Measurements from ENCODE around the gene EPHA8. TPM values are rescaled to one million over a fixed set of nuclear protein-coding genes. Genes with fewer than 3 reads are reported as not detected.

EPHA8 gene
- polyA plus RNA-seq, 1 of the 3 experiments (the other 2 are of a cell fraction), result 0.02 TPM

GRCh38 chr1:22547818-22548462, 15.3 kb upstream of the EPHA8 start:
- Histone ChIP-seq H3K4me1 (ENCODE audit: control insufficient read depth in 1 of 2, insufficient read depth in 2 of 2, low read depth in 1 of 2, low read length in 1 of 2) (peaks cover 0 to 13% of the 10 kb centered on the region in 2 experiments; a peak in 1 of 4 replicates), H2AFZ (ENCODE audit: low read depth) (no peak overlapping the region), H3K4me2 (no peak overlapping the region), H3F3A (replicated peaks; ENCODE audit: insufficient read depth) (no peaks in the 10 kb centered on the region), H3K9me2 (no peaks in the 10 kb centered on the region), H3K27ac (ENCODE audit: low read depth in 2 of 2, low read length in 1 of 2) (no peak overlapping the region), H3K9ac (no peak overlapping the region), H3K79me2 (ENCODE audit: insufficient read depth) (no peaks in the 10 kb centered on the region), H3K27me3 (ENCODE audit: insufficient read depth) (peaks cover 10% of the 10 kb centered on the region; the same call in 1 of the 2 replicates), H4K20me1 (ENCODE audit: insufficient read depth) (no peaks in the 10 kb centered on the region), H3K36me3 (replicated peaks in 1 of 2; ENCODE audit: control insufficient read depth in 1 of 2, insufficient read depth in 2 of 2, low read length in 1 of 2) (no peaks in the 10 kb centered on the region), H3K9me3 (no peaks in the 10 kb centered on the region), H3K4me3 (ENCODE audit: low read depth in 2 of 2, low read length in 1 of 2) (no peak overlapping the region)
- ChIA-PET POLR2A (no interaction called here), CTCF (no interaction called here)
- no peak for DNase-seq
- no peak for TF ChIP-seq FOXJ3 (CRISPR knock-in tag; IDR thresholded peaks at IDR 0.05)
- no peak for TF ChIP-seq MEF2A (IDR thresholded peaks at IDR 0.05; ENCODE audit: borderline replicate concordance, low read depth)
- no peak for TF ChIP-seq PBX3 (IDR thresholded peaks at IDR 0.05)
- no peak for TF ChIP-seq USF2 (IDR thresholded peaks at IDR 0.05; ENCODE audit: borderline replicate concordance, low read depth, low read length)
- WGBS (ENCODE audit: low lambda C conversion rate), result 62% methylated on average over 12 of the region's 12 CpGs

- no peaks in the 10 kb centered on the region for H3K9me3 ChIP-seq
- no peak for DNase-seq
- H4K20me1 ChIP-seq (ENCODE audit: insufficient read depth), result no peaks in the 10 kb centered on the region
- peaks cover 0 to 31% of the 10 kb centered on the region in 2 experiments; a peak in 1 of 4 replicates for H3K4me1 ChIP-seq (ENCODE audit: control insufficient read depth in 1 of 2, insufficient read depth in 2 of 2, low read depth in 1 of 2, low read length in 1 of 2)
- TF ChIP-seq GABPA (IDR thresholded peaks at IDR 0.05; ENCODE audit: low read depth), result no peak
- TF ChIP-seq TCF12 (IDR thresholded peaks at IDR 0.05), result no peak
- no peak for TF ChIP-seq PBX3 (IDR thresholded peaks at IDR 0.05)
- TF ChIP-seq MEF2A (IDR thresholded peaks at IDR 0.05; ENCODE audit: borderline replicate concordance, low read depth), result no peak
- TF ChIP-seq FOXM1 (IDR thresholded peaks at IDR 0.05; ENCODE audit: low read depth), result no peak
- TF ChIP-seq NFIC (IDR thresholded peaks at IDR 0.05; ENCODE audit: borderline replicate concordance), result no peak
- no peak for TF ChIP-seq RFX5 (IDR thresholded peaks at IDR 0.05; ENCODE audit: low read length)
- TF ChIP-seq EZH2phosphoT487 (IDR thresholded peaks at IDR 0.05; ENCODE audit: borderline replicate concordance, low read depth), result no peak
- TF ChIP-seq CHD2 (IDR thresholded peaks at IDR 0.05; ENCODE audit: low read length, partially characterized antibody), result no peak
- no peak for TF ChIP-seq MAX (IDR thresholded peaks at IDR 0.05; ENCODE audit: low read depth)
- no peak for TF ChIP-seq TEAD4 (IDR thresholded peaks at IDR 0.05; ENCODE audit: borderline replicate concordance, insufficient read depth)
- TF ChIP-seq ZBTB33 (IDR thresholded peaks at IDR 0.05; ENCODE audit: borderline replicate concordance, low read depth), result no peak
- TF ChIP-seq RCOR1 (IDR thresholded peaks at IDR 0.05; ENCODE audit: low read length), result no peak
- no peak for TF ChIP-seq FOXJ3 (CRISPR knock-in tag; IDR thresholded peaks at IDR 0.05)
- TF ChIP-seq RAD21 (IDR thresholded peaks at IDR 0.05; ENCODE audit: low read length), result no peak
- TF ChIP-seq NRF1 (IDR thresholded peaks at IDR 0.05; ENCODE audit: low read depth, low read length), result no peak
- TF ChIP-seq CTCF (IDR thresholded peaks at IDR 0.05), result no peak
- no peaks in the 10 kb centered on the region for H3K9me2 ChIP-seq
- no peaks in the 10 kb centered on the region for H3K79me2 ChIP-seq (ENCODE audit: insufficient read depth)
- no peak overlapping the region for H3K27ac ChIP-seq (ENCODE audit: low read depth in 2 of 2, low read length in 1 of 2)
- no peaks in the 10 kb centered on the region for H3F3A ChIP-seq (replicated peaks; ENCODE audit: insufficient read depth)
- 70% methylated on average over 11 of the region's 11 CpGs for WGBS (ENCODE audit: low lambda C conversion rate)
- no peak overlapping the region for H3K4me2 ChIP-seq
- no peak overlapping the region for H3K4me3 ChIP-seq (ENCODE audit: low read depth in 2 of 2, low read length in 1 of 2)
- H3K9ac ChIP-seq, result no peak overlapping the region
- ChIA-PET CTCF (interaction anchor here (2.2 kb wide), 1 partner anchor 22 kb away, joined by 8 read pairs; no protein-coding TSS in a partner anchor), POLR2A (no interaction called here)
- no peak overlapping the region for H2AFZ ChIP-seq (ENCODE audit: low read depth)
- peaks cover 10% of the 10 kb centered on the region; the same call in 1 of the 2 replicates for H3K27me3 ChIP-seq (ENCODE audit: insufficient read depth)
- H3K36me3 ChIP-seq (replicated peaks in 1 of 2; ENCODE audit: control insufficient read depth in 1 of 2, insufficient read depth in 2 of 2, low read length in 1 of 2), result no peaks in the 10 kb centered on the region
Measured at GRCh38 chr1:22550021-22550420, 13.3 kb upstream of the EPHA8 start.

Data from SK-N-SH (cell line).